Activated naive CD8-positive, alpha-beta T cell treated with anti-CD3 and anti-CD28 coated beads, Interleukin-2, amount 50 U/mL, for 24 hours (primary cell): Measurements from ENCODE around the gene ZNF169.
"Not testable (repeated sequence)": the region's sequence is repeated elsewhere in the genome, so short reads cannot be mapped to it uniquely, and the experiment has no call there.

ENCODE experiments used
- ATAC-seq: fragments of 150-1000 bp; cut with Tn5 transposase; one replicate; pipeline ENCODE4 v1.10.0; 2021
- DNase-seq: peaks from one replicate; pipeline ENCODE4 v3.0.0; 2021
- H3K27ac Mint-ChIP-seq: one replicate; pipeline ENCODE4 v1.8.0; 2021; ENCODE audit warnings: mild to moderate bottlenecking, mixed read lengths
- H3K27me3 Mint-ChIP-seq: one replicate; pipeline ENCODE4 v1.8.0; 2021; ENCODE audit warnings: mixed read lengths
- H3K36me3 Mint-ChIP-seq: one replicate; pipeline ENCODE4 v1.8.0; 2021; ENCODE audit warnings: low read depth, mixed read lengths
- H3K4me1 Mint-ChIP-seq: one replicate; pipeline ENCODE4 v1.8.0; 2021; ENCODE audit warnings: mixed read lengths
- H3K4me3 Mint-ChIP-seq: one replicate; pipeline ENCODE4 v1.8.0; 2021; ENCODE audit warnings: mild to moderate bottlenecking, moderate library complexity, mixed read lengths
- H3K9me3 Mint-ChIP-seq: one replicate; pipeline ENCODE4 v1.8.0; 2021; ENCODE audit warnings: mixed read lengths

ZNF169 gene

DNA sequence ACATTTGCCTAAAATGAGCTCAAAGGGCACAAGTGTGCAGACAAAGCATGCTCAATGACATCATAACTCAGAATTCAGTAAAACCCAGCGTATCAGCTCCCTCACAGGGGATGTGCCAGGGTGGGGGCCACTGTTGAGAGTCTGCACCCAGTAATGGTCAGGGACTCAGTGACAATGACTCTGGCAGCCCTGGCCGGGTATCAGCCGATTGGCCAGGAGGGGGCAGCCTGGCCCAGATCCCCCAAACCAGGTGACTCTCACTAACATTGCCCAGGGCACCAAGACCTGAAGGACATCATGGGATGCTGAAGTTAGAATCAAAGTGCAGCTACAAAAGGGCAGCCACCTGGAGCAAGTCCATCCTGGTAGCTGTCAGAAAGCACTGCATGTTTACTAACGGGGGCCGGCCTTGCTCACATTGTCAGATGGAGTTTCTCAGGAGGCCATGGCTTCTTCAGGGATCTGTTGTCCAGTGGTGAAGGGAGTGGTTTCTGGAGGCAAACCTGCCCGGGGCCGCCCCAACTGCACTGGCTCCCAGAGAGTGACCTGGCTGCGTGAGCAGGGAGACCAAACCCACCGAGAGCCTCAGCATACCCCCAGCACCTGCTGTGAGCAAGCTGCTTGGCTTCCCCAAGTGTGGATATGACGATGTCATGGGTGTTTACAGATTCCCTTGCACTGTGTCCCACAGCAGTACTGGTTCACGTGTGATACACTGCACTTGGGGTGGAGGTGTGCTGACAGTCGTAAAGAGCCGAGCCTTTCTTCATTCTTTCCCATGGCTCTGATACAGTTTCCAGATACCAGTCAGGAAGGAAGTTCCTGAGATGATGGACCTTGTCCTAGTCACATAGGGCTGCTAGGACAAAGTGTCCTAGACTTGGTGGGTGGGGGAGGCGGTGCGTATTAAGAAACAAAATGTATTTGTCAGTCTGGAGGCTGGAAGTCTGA lies 56.2 kb downstream of the ZNF169 start:
- not testable (repeated sequence) for DNase-seq, H3K27me3 Mint-ChIP-seq, H3K27ac Mint-ChIP-seq, H3K4me1 Mint-ChIP-seq, H3K36me3 Mint-ChIP-seq, ATAC-seq, H3K4me3 Mint-ChIP-seq, H3K9me3 Mint-ChIP-seq

- not testable (repeated sequence) for H3K9me3 Mint-ChIP-seq, H3K36me3 Mint-ChIP-seq, H3K27me3 Mint-ChIP-seq, H3K4me1 Mint-ChIP-seq, DNase-seq, H3K27ac Mint-ChIP-seq, H3K4me3 Mint-ChIP-seq
- peak; percentile 54 for ATAC-seq
Measured at GRCh38 chr9:94316236-94316635, 57.1 kb downstream of the ZNF169 start.

DNA sequence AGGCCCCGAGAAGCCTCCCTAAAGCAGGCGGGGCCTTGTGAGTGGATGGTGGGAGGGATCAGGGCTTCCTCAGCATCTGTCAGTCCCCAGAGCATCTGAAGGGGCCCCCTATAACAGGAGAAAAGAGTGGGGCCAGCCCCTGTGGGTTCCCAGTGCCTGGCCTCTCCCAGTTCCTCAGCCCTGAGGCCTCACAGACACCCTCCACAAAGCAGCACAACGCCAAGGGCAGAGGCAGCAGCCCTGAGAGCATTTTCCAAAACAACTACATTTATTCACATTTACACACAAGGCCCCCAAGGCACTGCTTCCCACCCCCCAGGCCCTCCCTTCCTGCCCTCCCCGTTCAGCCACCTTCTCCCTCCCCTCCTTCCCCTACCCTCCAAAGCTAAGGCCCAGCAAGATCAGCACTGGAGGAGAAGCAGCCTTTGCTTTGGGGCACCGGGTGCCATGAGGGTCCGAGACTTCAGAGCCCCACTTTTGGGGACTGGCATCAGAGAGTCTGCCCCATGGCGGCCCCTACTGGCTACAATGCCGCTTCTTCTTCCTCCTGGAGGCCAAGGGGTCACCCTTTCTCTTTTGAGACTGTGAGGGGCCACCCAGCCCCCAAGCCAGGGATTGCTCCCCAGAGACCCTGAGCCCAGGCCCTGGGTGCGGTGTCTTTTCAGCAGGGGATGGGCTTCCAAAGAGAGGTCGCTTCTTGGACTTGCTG lies 59.0 kb downstream of the ZNF169 start:
- H3K36me3 Mint-ChIP-seq, H3K4me1 Mint-ChIP-seq, ATAC-seq, H3K9me3 Mint-ChIP-seq, H3K4me3 Mint-ChIP-seq, DNase-seq, H3K27ac Mint-ChIP-seq, H3K27me3 Mint-ChIP-seq: not testable (repeated sequence)

GRCh38 chr9:94322342-94322940 lies 63.3 kb downstream of the ZNF169 start:
- not testable (repeated sequence) for H3K9me3 Mint-ChIP-seq, DNase-seq, H3K27ac Mint-ChIP-seq, H3K4me3 Mint-ChIP-seq, H3K36me3 Mint-ChIP-seq, ATAC-seq, H3K4me1 Mint-ChIP-seq, H3K27me3 Mint-ChIP-seq

GRCh38 chr9:94323153-94323798 lies 64.2 kb downstream of the ZNF169 start:
- H3K4me3 Mint-ChIP-seq, H3K27me3 Mint-ChIP-seq, ATAC-seq, H3K27ac Mint-ChIP-seq, DNase-seq, H3K4me1 Mint-ChIP-seq, H3K9me3 Mint-ChIP-seq, H3K36me3 Mint-ChIP-seq: not testable (repeated sequence)

DNA sequence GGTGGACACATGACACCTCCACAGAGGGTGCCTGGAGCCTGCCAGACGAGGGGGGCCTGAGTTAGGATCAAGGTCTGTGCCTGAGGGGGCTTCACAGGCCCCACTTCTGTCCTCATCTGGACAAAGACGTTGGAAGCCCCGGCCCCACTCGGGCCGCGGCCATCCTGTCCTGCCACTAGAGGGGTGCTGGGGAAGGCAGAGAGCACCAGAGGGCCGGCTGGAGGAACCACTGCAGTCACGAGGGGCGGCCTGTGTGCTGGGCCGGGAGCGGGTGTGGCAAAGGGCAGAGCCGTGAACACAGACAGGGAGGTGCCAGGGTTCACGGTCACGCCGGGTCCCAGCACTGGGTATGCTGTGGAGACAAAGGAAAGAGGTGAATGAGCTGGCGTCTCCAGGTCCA lies 66.5 kb downstream of the ZNF169 start:
- not testable (repeated sequence) for H3K4me3 Mint-ChIP-seq, ATAC-seq, H3K4me1 Mint-ChIP-seq, H3K9me3 Mint-ChIP-seq, H3K27ac Mint-ChIP-seq, H3K27me3 Mint-ChIP-seq, DNase-seq, H3K36me3 Mint-ChIP-seq

DNA sequence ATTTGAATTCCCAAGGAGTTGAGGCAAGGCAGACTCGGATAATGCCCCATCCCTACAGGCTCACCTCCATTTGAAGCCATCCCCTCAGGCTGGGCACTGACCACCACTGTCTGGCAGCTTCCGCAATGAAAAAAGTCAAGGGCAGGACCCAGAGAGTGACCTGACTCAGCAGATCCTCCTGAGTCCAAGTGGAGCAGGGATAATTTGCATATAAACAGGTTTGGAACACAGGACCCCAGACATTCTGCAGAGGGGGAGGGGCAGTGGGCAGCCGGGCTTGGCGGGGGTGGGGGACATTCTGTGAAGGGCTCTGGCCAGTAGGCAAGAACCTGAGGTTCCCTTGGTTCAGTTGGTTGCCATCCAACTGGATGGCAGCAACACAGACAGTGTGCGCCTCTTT lies 69.4 kb downstream of the ZNF169 start, which contains the start of gene NUTM2F:
Gene NUTM2F (minus strand): TSS at position 101 of the 400 bp plus-strand sequence. CDS start 21 bp downstream, at position 80.
- not testable (repeated sequence) for H3K4me1 Mint-ChIP-seq, H3K27me3 Mint-ChIP-seq, H3K4me3 Mint-ChIP-seq, H3K9me3 Mint-ChIP-seq, ATAC-seq, H3K36me3 Mint-ChIP-seq, DNase-seq, H3K27ac Mint-ChIP-seq

GRCh38 chr9:94336445-94336844 lies 77.3 kb downstream of the ZNF169 start:
- not testable (repeated sequence) for ATAC-seq, DNase-seq, H3K27ac Mint-ChIP-seq, H3K4me3 Mint-ChIP-seq, H3K4me1 Mint-ChIP-seq, H3K9me3 Mint-ChIP-seq, H3K36me3 Mint-ChIP-seq, H3K27me3 Mint-ChIP-seq

GRCh38 chr9:94338723-94339122 lies 79.6 kb downstream of the ZNF169 start:
- not testable (repeated sequence) for H3K4me1 Mint-ChIP-seq, H3K27ac Mint-ChIP-seq, ATAC-seq, H3K4me3 Mint-ChIP-seq, H3K9me3 Mint-ChIP-seq, DNase-seq, H3K36me3 Mint-ChIP-seq, H3K27me3 Mint-ChIP-seq

DNA sequence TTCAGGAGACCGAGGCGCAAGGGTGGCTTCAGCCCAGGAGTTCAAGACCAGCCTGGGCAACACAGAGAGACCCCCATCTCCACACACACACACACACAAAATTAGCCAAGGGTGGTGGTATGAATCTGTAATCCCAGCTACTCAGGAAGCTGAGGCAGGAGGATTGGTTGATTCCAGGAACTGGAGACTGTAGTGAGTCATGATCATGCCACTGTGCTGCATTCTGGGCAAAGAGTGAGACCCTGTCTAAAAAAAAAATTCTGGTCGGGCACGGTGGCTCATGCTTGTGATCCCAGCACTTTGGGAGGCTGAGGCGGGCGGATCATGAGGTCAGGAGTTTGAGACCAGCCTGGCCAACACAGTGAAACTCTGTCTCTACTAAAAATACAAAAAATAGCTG lies 80.6 kb downstream of the ZNF169 start:
- not testable (repeated sequence) for ATAC-seq, DNase-seq, H3K27me3 Mint-ChIP-seq, H3K36me3 Mint-ChIP-seq, H3K9me3 Mint-ChIP-seq, H3K4me1 Mint-ChIP-seq, H3K27ac Mint-ChIP-seq, H3K4me3 Mint-ChIP-seq

- not testable (repeated sequence) for DNase-seq, H3K27ac Mint-ChIP-seq, H3K4me1 Mint-ChIP-seq, H3K4me3 Mint-ChIP-seq, ATAC-seq, H3K27me3 Mint-ChIP-seq, H3K9me3 Mint-ChIP-seq, H3K36me3 Mint-ChIP-seq
Measured at GRCh38 chr9:94340750-94341149, 81.7 kb downstream of the ZNF169 start.

DNA sequence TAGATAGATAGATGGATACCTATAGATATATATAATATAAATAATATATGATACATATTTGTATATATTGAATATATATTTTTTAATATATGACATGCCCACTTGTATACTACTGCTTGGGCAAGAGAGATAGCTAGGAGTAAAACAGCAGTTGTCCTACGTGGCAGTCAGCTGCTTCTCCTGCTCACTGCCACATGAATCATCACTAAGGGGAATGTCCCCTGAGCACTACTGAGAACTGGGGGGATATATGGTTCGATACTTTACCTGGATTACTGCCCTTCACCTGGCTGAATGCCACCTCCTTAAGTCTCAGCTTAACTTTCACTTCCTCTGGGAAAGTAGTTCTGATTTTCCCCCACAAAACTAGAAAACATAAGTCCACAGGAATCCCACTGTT lies 82.6 kb downstream of the ZNF169 start:
- not testable (repeated sequence) for H3K4me1 Mint-ChIP-seq, H3K36me3 Mint-ChIP-seq, H3K4me3 Mint-ChIP-seq, H3K27ac Mint-ChIP-seq, DNase-seq, H3K27me3 Mint-ChIP-seq, H3K9me3 Mint-ChIP-seq
- peak; percentile 33 for ATAC-seq

DNA sequence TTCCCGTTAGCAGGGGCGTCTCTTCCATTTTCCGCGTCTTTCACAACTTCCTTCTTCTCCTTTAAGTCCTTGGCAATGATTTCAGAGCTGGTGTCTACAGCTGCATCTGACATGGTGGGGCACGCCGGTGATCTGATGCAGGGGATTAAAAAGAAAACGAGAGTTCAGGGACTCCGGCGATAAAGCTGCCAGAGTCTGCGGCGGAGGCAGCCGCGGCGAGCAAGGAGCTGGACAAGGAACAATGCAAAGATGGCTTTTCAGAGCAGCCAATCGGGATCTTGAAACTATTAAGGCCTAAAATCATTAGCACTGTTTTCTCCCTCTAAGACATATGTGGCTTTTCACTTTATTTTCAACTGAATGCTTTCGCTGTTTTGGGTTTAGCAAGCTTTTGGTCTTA lies 88.4 kb downstream of the ZNF169 start:
- ATAC-seq, H3K27me3 Mint-ChIP-seq, H3K4me1 Mint-ChIP-seq, H3K4me3 Mint-ChIP-seq, H3K36me3 Mint-ChIP-seq, DNase-seq, H3K9me3 Mint-ChIP-seq: not testable (repeated sequence)
- H3K27ac Mint-ChIP-seq: peak overlapping the region; percentile 41

DNA sequence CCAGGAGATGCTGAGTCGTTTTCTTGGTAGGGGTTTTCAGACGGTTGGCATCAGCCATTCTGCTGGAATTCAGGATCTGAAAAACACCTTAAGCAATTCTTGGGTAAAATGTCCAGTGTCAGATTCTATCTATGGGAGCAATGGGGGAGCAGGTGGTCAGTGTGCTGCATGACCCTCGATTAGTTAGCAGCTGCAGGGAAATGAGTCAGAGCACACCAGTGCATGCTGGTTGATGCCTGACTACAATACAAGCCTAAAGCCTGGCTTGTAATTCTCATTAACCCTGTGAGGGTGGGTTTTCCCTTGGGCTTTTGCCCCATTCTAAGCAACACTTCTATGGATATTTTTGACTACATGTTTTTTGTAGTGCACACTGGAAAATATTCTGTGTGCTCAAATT lies 89.7 kb downstream of the ZNF169 start:
- H3K4me1 Mint-ChIP-seq, DNase-seq, H3K9me3 Mint-ChIP-seq, H3K36me3 Mint-ChIP-seq, H3K27me3 Mint-ChIP-seq, H3K4me3 Mint-ChIP-seq, H3K27ac Mint-ChIP-seq, ATAC-seq: not testable (repeated sequence)
